Muscle of back (tissue), 10 donors: ENCODE data around the gene SLC38A10. TPM values are rescaled to one million over a fixed set of nuclear protein-coding genes. Genes with fewer than 3 reads are reported as not detected.

Experiments
- polyA plus RNA-seq, 10 donors: library from polyadenylated mRNA; unstranded; fragments of 120-200 nt; gene quantifications; one replicate each; pipeline ENCODE4 v1.2.1, GENCODE V29; 2013; ENCODE audit not compliant: insufficient read length in 10 of 10

Gene SLC38A10
- polyA plus RNA-seq, 10 donors, result 33.7 to 55.6 (median 44.7) TPM

Other genes with a start within 250 kb of the SLC38A10 start
- gene PVALEF, start 129.8 kb downstream of the SLC38A10 start, polyA plus RNA-seq, result under 1 TPM; 0.13 to 0.86 (median 0.43) TPM
- gene AATK, start 129.1 kb downstream of the SLC38A10 start, polyA plus RNA-seq, result 10 to 100 TPM in 3 of 10 donors, 1 to 10 TPM in 7; 6.9 to 12.0 (median 8.9) TPM
- 10 to 100 TPM in 4 of 10 donors, 1 to 10 TPM in 6; 7.1 to 14.4 (median 9.2) TPM for gene CEP131, start 72.3 kb downstream of the SLC38A10 start, polyA plus RNA-seq
- 10 to 100 TPM in 9 of 10 donors, 1 to 10 TPM in 1; 7.7 to 14.8 (median 11.6) TPM for gene TEPSIN, start 56.3 kb downstream of the SLC38A10 start, polyA plus RNA-seq
- gene NDUFAF8, start 56.0 kb downstream of the SLC38A10 start, polyA plus RNA-seq, result 10 to 100 TPM; 33.4 to 52.8 (median 42.1) TPM
- 10 to 100 TPM in 7 of 10 donors, 1 to 10 TPM in 3; 6.9 to 15.7 (median 12.1) TPM for gene BAHCC1, start 100.2 kb upstream of the SLC38A10 start, polyA plus RNA-seq
- 1,000 to 10,000 TPM; 1,024 to 1,916 (median 1,349) TPM for gene ACTG1, start 217.5 kb upstream of the SLC38A10 start, polyA plus RNA-seq
- gene FSCN2, start 233.1 kb upstream of the SLC38A10 start, polyA plus RNA-seq, result 1 to 10 TPM; 1.6 to 3.8 (median 2.3) TPM